ENCODE measurements around the gene ADARB2.

- TF ChIP-seq CTCF (IDR thresholded peaks at IDR 0.05; ENCODE audit: low read depth, low read length, missing input control) (no peak), TAF1 (conservative IDR thresholded peaks at IDR 0.05) (no peak), MAX (IDR thresholded peaks at IDR 0.05) (no peak), REST (IDR thresholded peaks at IDR 0.05) (no peak), ZBTB33 (IDR thresholded peaks at IDR 0.05) (no peak), JUND (IDR thresholded peaks at IDR 0.05) (no peak), GABPA (IDR thresholded peaks at IDR 0.05 in 1 of 2, conservative IDR thresholded peaks at IDR 0.05 in 1 of 2) (no peak), RXRA (IDR thresholded peaks at IDR 0.05) (no peak), YY1 (IDR thresholded peaks at IDR 0.05) (no peak)
Observed at GRCh38 chr10:1532636-1533035, 204.7 kb downstream of the ADARB2 start.
